Endothelial cell of hepatic sinusoid (primary cell): Measurements from ENCODE around the gene MAL.
"Not testable (repeated sequence)": the region's sequence is repeated elsewhere in the genome, so short reads cannot be mapped to it uniquely, and the experiment has no call there.

Experiments
- in situ Hi-C: cut with HindIII; loops from 2 replicates; pipeline ENCODE4 v1.10.0; 2017; ENCODE audit warnings: low sequenced_read_pairs

MAL gene

GRCh38 chr2:95086017-95086416 is 60.5 kb downstream of the MAL start:
- in situ Hi-C loops, result no loop called here

GRCh38 chr2:95087379-95087778 is 61.9 kb downstream of the MAL start:
- in situ Hi-C loops, result no loop called here

GRCh38 chr2:95091885-95092555 is 66.5 kb downstream of the MAL start:
- in situ Hi-C loops, result no loop called here

- in situ Hi-C loops, result not testable (repeated sequence)
These were observed 72.8 kb downstream of the MAL start for GRCh38 chr2:95098273-95098672.

- in situ Hi-C loops, result no loop called here
These were observed 74.4 kb downstream of the MAL start for GRCh38 chr2:95099910-95100309.
